CD4-positive, alpha-beta T cell treated with Interferon gamma for 1 hour (primary cell): ENCODE results near the gene NEU3.
"Not testable (repeated sequence)": the region's sequence is repeated elsewhere in the genome, so short reads cannot be mapped to it uniquely, and the experiment has no call there.

Experiments used
- DNase-seq: peaks from one replicate; pipeline ENCODE4 v3.0.0-alpha.2; 2020

The NEU3 gene

DNA sequence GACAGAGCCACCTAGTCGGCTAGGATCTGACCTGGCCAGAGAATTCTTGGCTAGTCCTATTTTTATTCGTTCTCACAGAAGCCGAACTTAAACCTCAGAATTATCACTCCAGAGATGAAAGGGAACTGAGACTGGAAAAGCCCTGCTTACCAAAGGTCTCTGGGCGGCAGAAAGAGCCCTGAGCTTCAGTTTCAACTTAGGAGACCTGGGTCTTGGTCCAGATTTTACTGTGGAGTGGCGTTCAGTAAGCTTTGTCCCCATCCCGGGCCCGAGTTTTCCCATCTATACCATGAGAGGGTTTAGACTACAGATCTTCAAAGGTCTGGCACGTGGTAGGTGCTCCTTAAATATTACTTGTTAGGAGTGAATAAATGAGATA lies 516 bp downstream of the NEU3 start:
- DNase-seq: no peak

DNA sequence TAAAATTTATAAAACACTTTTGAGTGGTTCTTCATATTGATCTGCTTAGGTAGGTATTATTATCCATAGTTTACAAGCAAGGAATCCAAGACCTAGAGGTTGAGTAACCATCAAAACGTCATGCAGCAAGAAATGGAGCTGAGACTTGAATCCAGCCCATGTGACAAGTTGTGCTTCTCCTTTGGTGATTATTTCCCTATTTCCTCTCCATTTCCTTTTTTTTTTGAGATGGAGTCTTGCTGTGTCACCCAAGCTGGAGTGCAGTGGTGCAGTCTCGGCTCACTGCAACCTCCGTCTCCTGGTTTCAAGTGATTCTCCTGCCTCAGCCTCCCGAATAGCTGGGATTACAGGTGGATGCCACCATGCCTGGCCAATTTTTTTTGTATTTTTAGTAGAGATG lies 1.4 kb downstream of the NEU3 start:
- not testable (repeated sequence) for DNase-seq

DNA sequence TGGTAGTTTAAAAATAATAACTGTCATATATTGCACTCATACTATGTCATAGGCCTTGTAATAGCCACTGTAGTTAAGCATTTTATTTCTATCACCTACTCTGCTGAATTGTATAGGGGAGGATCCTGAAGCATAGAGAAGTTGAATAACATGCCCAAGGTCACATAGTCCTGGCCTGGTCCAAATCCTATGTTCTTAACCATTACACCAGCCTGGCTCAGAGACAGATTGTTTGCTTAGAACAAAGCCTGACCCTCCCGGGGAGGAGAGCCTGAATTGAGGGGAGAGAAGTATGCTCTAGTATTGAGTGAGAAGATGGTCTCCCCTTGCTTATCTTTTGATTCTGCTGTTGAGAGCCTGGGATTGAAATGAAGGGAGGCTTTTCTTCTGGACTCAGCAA lies 2.2 kb downstream of the NEU3 start:
- no peak for DNase-seq

DNA sequence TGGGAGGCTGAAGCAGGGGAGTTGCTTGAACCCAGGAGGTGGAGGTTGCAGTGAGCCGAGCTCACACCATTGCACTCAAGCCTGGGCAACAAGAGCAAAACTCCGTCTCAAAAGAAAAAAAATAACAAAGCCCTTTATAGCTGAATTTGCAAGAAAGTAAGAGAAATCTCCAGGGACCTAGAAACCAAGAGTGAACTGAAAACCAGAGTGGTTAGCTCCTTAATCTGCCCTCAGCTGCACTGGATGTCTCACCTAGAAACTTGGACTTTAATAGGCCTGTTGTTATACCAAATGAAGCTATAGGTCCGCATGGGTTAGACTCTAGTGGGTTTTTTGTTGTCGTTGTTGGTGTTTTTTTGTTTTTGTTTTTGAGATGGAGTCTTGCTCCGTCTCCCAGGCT lies 4.1 kb downstream of the NEU3 start:
- no peak for DNase-seq

DNA sequence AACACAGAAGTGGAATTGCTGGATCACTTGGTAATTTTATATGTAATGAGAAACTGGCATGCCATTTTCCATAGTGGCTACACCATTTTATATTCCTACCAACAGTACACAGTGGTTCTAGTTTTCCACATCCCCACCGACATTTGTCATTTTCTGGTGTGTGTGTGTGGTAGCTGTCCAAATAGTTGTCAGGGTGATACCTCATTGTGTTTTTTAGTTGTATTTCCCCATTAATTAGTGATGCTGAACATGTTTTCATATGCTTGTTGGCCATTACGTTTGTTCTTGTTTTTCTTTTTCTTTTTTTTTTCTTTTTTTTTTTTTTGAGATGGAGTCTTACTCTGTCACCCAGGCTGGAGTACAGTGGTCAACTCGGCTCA lies 12.2 kb downstream of the NEU3 start:
- no peak for DNase-seq

DNA sequence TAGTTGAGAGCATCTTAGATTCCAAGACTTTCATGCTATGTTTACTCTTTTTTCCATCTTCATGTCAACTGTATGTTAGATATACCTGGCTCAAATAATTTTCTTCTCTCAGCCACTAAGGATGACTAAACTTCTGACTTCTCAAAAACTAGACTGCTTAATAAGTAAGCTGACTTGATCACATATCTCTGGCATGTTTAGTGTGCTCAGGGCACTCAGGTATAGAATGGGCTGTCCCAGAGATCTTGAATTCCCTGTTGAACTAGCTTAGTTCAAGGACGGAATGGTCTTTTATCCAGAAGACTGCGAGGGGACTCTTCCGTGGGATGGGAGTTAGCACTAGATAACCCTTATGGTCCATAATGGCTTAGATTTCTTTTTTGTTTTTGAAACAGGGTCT lies 13.0 kb downstream of the NEU3 start:
- no peak for DNase-seq

DNA sequence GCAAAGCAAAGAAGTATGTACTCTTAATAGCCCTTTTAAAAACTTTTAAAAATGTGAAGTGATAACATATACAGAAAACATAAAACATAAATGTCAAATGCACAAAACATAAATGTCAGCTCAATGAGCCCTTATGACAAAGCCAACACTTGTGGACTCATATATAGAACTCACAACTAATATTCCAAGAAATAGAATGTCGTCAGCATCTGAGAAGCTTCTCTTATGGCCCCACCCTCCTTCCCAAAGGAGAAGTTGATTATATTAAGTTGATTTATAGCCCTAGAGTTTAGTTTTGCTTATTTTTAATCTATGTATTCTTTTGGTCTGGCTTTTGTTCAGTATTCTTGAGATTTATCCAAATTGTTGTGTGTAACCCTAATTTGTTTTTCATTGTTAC lies 13.8 kb downstream of the NEU3 start:
- no peak for DNase-seq

DNA sequence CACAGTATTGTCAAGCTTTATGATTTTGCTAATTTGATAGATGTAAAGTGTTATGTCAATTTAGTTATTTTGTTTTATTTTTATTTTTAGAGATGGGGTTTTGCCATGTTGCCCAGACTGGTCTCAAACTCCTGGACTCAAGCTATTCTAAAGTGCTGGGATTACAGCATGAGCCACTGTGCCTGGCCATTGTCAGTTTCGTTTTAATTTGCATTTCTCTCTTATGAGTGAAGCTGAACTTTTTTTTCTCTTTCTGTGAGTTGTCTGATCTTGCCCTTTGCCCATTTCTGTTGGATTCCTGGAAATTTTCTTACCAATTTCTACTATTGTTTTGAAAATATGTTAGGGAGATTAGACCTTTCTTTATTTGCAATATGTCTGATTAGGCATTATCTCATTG lies 15.5 kb downstream of the NEU3 start:
- DNase-seq: no peak

DNA sequence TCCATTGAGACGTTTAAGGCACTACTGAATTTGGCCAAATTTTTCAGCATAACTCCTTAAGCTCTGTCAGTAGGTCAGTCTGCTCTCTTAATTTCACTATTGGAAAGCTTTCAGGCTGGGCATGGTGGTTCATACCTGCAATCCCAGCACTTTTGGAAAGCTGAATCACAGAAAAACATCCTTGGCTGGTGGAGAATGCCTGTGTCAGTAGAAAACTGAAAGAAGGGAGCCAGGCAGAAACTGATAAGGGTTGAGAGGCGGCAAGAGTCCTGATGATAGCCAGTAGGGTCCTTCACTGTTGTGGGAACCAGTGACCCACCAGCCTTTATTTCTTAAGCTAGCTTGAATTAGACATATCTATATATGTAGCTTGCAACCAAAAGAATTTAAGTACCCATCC lies 22.6 kb downstream of the NEU3 start:
- DNase-seq: no peak

DNA sequence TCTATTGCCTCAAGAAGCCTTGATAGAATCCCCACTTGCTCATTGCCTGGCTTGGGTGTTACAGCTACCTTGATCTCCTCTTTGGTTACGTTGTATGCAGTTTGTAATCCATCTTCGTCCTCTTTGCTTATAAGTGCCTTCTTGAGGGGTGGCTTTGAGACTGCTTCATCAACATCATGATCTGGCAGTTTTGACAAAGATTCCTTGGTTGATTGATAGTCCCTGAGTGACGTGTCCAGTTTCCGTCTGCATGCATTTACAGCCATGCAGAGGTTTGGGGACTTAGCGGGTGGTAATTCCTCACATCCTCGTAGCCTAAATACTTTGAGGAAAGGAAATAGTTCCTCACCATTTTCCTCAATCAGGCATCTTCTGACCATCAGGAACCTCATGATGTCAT lies 23.1 kb downstream of the NEU3 start:
- DNase-seq: no peak

DNA sequence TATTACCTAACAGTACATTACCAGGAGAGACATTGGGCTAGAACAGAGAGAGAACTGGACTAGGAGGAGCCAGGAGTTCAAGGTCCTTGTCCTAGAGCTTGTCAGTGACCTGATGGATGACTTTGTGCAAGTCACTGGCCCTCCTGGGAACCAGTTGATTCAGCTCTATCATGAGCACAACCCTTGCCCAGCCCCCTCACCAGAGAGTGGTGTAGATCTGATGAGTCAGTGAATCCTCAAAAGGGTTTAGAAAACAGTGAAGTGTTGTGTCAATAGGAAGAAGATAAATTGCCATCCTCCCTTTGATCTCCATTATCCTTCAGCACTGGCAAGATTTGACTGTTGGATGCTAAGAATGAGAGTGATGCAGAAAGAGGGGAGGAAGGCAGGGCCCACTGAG lies 24.3 kb downstream of the NEU3 start:
- no peak for DNase-seq

DNA sequence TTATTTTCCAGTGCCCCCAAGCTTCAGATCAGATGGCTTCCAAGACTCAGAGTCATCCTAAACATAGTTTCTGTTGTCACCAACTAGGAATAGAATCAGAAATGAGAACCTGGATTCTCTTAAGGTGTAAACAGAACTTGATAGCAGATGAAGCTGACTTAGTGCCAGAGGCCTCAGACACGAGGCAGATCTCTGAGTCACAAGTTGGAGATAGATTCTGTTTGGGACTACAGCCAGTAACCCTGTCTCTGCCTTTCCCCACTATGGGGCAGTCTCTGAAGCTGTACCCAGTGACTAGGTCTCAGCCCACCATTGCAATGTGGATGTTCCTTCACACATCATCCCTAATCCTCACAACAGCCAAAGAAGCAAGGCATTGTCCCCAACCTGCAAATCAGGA lies 25.4 kb downstream of the NEU3 start:
- no peak for DNase-seq

DNA sequence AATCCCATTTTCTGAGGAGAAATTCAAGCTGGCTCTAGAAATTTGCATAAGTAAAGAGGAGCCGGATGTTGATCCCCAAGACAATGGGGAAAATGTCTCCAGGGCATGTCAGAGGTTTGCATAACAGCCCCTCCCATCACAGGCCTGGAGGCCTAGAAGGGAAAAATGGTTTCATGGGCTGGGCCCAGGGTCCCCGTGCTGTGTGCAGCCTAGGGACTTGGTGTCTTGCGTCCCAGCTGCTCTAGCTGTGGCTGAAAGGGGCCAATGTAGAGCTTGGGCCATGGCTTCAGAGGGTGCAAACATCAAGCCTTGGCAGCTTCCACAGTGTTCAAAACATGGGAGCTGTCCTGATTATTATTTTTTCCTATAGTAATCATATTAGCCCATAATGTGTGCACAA lies 30.5 kb downstream of the NEU3 start:
- DNase-seq: not testable (repeated sequence)

DNA sequence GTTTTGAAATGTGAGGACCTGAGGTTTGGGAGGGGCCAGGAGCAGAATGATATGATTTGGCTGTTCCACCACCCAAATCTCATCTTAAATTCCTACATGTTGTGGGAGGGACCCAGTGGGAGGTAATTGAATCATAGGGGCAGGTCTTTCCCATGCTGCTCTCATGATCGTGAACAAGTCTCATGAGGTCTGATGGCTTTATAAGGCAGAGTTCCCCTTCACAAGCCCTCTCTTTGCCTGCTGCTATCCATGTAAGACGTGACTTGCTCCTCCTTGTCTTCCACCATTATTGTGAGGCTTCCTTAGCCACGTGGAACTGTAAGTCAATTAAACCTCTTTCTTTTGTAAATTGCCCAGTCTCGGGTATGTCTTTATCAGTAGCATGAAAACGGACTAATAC lies 31.6 kb downstream of the NEU3 start:
- DNase-seq: not testable (repeated sequence)

DNA sequence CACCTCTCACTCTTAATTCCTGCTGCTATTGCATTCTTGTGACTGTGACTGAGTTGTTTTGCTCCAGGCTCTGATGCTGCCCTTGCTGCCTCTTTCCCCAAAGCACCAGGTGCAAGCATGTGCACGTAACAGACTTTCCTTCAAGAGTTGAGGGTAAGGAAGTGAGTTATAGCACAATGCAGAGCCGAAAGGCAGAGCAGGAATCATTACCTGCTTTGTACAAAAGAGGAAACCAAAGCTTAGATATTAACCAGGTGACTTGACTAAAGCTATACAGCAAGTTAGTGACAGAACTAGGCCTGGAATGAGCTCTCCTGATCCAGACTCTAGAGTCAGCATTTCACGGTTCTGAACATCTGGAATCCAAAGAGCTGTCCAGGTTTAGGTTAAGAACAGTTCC lies 33.6 kb downstream of the NEU3 start:
- DNase-seq: no peak

DNA sequence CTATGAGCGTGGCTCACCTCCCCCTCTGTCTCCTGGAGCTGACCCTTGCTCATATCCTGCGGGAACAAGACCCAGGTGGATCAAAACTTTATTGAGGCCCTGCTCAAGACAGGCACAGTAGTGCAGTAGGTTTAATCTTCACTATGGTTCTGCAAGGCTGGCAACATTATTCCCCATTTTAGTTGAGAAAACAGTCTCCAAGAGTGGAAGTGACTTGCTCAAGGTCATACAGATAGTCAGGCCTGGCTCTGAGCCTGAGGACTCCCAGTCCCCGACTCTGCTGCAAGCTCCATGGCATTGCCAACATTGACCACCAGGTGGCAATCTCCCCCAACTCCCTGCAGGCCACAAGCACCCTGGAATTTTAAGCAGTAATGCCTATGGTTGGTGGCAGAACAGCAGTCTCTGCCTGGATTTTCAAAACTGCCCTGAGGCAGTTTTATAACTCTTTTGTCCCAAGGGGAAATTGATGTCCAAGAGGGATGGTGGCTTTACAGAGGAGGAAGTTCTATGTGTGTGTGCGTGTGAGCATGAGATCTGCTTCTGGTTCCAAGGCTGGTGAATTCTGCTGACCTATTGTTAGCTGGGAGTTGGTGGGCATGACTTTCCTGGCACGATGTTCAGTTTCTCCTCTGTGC lies 34.1 kb downstream of the NEU3 start:
- DNase-seq: peak; percentile 63

DNA sequence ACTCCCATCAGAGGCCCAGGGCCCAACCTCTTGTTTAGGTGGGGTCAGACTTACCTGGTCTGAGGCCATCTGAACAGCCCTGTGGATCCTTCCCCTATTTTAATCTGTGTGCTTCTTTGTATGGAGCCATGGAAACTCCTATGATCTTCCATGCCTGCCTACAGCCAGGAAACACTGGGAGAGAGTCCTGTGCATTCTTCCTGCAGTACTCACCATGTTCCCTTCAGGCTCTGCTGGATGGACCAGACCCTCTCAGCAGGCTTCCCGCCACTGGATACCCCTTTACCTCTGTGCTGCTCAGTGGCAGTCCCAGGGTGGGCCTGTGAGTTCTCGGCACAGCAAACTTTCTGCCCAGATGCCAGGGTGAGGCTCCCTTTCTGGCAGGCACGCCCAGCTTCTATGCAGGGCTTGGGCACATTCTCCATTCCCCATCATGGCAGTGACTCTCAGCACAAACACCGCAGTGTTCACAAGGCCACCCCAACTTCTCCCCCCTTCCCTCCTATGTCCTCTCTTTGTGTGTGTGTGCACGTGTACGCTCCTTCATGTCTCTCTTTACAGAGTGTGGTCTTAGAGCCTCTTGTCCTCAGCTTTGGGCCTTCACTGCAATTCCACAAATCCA lies 34.8 kb downstream of the NEU3 start:
- no peak for DNase-seq

DNA sequence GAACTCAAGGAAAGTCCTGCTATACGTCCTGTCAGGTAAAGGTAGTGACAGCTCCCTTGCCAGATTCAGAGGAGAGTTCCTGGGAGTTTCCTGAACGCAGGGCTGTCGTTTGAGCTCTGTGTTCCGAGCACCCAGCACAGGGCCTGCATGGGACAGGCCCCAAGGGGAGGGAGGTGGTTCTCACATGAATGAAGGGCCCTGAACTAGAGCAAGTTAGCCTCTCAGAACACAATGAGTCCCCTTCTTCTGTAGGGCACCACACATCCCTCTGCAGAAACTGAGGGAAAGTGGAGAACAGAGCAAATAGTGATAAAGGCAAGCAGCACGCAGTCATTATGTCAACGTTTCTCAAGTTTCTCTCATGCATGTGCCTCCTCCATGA lies 35.3 kb downstream of the NEU3 start:
- DNase-seq: no peak

DNA sequence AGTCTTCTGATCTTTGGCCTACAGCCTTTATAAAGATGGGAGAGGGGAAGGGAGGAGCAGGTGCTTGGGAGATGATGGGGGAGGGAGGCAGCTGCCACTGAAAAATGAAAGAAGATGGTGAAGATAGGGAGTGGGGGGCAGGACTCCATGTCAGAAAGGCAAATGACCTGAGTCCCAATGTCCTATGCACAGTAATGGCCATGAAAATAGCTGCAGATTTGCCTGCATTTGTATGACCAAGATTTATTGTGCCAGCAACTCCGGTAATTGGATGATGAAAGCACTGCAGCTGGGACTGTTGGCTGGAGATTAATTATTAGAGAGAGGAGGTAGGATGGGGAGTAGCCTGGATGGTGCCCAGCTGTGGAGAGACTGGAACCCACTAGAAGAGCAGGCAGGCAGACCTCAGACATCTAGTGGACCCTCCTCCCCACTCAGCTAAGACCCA lies 36.1 kb downstream of the NEU3 start:
- no peak for DNase-seq

DNA sequence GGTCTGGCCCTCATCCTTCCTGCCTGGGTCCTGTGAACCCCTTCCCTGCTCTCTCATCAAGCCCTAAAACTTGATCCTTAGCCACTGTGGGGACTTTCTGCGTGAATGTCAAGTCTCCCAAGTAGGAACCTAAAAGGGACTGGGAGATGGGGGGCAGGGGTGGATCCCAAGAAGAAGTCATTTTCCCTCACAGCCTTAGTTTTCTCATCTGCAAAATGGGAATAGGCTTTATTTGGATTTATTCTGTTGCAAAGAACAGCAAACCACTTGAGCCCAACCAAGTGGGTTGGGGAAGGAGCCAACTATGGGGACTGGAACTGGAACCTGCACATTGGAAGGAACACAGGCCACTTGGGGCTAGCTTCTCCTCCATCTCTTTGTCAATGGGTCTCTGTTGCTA lies 36.8 kb downstream of the NEU3 start:
- DNase-seq: no peak

DNA sequence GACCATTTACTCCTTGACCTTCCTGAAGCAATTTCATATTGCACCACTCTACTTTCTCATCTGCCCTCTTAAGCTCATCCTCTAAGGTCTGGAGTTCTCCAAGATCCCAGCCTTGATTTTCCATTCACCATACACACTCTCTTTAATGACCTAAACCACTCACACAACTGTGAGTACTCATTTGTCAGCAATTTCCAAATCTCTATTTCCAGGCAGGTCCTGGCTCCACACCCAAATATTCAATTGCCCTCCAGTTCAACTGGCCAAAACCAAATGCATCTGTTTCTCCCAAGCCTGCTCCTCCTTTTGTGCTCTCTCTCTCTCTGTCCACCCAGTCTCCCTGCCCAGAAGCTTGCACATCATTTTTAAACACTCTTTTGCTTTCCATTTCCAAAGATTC lies 39.6 kb downstream of the NEU3 start:
- no peak for DNase-seq

DNA sequence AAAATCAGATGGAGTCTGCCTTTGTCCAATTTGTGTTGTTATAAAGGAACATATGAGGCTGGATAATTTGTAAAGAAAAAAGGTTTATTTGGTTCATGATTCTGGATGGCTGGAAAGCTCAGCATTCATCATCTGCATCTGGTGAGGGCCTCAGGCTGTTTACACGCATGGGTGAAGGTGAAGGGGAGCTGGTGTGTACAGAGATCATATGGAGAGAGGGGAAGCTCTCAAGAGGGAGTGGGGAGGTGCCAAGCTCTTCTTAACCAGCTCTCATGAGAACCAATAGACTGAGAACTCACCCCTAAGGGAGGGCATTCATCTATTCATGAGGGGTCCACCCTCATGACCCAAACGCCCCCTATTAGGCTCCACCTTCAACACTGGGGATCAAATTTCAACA lies 40.0 kb downstream of the NEU3 start:
- no peak for DNase-seq

DNA sequence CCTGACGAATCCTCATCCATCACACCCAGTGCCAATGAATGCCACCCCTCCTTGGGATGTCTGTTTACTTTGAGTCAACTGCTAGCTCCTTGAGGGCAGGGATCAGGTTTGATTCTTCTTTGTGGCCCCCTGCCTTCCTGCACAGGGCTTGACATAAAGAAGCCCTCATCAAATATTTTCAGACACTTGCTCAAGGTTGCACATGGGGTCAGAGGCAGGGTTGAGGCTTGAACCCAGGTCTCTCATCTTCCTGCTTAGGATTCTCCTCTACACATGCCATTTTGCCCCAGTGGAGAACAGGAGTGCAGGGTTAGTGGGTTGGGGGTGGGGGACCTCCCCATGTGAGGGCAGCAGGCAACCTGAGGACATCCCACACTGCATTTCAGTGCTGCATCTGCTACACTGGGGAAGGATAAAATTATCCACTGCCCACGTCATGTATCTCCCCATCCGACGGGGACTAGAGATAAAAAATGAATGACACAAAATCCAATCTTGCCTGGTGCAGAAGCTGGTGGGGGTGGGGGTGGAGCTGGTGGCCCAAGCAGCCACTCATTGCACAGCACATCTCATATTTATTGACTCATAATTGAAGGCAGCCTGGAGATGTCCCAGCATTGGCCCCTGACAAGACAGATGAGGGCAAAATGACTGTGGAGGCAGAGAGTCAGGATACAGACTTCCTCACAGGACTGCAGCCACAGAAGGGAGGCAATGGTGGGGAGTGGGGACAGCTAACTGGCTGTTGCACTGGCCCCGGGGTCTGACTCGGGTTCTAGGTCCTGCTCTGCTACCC lies 41.3 kb downstream of the NEU3 start:
- DNase-seq: no peak

DNA sequence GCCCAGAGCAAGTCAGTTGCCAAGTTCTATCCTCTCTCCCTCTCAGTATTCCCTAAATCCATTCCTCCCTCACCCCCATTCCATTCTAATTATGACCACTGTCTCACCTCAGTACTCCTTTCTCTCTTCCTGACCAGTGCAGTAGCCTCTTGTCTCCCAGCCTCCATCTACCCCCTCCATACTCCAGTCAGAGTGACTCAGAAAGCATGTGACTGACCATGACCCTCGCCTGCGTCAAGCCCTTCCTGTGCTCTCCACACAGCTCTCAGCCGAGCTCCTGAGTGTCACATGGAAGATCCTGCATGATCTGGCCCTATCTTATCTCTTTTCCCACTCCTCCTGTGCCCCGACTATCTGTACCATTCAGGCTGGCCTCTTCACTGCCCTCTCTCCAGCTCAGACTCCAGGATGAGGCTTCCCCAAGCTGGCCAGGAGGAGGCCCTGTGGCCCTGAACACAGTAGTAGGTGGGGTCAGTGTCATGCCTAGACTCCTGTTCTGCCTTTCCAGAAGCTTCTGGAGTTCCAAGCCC lies 42.6 kb downstream of the NEU3 start:
- DNase-seq: no peak
